ENCODE data around the gene CDC42EP1.
"Not testable (repeated sequence)": the region's sequence is repeated elsewhere in the genome, so short reads cannot be mapped to it uniquely, and the experiment has no call there.

The CDC42EP1 gene

DNA sequence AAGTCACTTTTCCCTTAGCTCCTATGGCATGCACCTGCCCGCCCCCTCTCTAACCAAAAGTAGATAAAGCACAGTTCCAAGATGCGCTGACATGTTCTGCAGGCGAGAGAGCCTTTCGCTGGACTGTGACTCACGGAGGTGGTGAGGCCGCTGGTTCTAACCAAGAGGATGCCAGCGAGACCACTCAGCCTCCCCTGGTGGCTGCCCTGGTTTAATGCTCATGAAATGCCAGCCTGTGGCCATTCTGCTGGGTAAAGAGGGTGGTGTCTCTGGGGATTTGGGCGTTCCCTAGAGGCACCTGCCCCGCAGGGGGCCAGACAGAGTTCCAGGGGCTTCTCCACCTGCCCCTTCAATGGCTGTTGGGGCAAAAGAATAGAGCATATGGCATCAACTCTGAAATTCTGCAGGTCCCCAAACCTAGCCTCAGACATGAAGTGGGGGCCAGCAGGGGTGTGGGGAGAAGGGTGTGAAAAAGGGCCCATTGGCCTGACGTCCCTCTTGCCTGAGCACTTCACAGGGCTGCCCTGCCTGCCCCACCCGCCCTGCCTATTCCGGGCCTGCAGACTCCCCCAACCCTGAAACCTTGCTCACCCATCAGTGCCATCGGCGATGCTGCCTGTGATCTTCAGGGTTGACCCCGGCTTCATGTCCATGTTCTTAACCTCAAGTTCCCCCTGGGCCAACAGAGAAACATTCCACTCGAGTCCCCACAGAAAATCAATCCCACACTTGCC is 11.1 kb downstream of the CDC42EP1 start:
- FAIRE-seq (no peak), DNase-seq (ENCODE audit: extremely low spot score, insufficient read length, low read depth) (no peak)

DNA sequence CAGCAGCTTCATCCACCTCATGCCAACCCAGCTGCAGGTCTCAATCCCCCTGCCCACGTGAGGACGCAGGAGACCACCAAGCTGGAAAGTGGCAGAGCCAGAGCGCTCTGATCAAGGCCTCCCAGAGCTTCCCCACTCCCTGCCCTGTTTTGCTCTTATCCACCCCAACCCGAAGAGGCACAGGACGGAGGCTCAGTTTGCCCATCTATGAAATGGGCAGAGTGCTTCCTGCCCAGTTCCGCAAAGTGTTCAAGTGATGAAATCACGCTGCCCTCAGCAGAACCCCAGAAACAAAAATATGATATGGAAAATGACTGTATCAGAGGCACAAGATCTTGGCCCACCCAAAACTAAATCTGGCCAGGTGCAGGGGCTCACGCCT is 11.7 kb downstream of the CDC42EP1 start:
- DNase-seq (ENCODE audit: extremely low spot score, insufficient read length, low read depth) (no peak), FAIRE-seq (no peak)

DNA sequence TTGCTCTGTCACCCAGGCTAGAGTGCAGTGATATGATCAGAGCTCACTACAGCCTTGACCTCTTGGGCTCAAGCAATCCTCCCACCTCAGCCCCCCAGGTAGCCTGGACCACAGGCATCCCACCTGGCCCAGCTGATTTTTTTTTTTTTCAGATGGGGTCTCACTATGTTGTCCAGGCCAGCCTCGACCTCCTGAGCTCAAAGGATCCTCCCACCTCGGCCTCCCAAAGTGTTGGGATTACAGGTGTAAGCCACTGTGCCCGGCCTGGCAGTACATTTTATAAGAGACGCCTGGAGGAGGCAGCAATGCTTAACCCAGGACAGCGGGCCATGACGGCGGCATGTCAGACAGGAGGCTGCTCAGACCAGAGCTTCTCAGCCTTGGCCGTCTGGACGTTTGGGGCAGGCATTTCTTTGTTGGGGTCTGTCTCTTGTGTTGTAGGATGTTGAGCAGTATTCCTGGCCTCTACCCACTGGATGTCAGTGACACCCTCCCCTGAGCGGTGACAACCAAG is 15.3 kb downstream of the CDC42EP1 start:
- DNase-seq (ENCODE audit: extremely low spot score, insufficient read length, low read depth): no peak
- FAIRE-seq: no peak

DNA sequence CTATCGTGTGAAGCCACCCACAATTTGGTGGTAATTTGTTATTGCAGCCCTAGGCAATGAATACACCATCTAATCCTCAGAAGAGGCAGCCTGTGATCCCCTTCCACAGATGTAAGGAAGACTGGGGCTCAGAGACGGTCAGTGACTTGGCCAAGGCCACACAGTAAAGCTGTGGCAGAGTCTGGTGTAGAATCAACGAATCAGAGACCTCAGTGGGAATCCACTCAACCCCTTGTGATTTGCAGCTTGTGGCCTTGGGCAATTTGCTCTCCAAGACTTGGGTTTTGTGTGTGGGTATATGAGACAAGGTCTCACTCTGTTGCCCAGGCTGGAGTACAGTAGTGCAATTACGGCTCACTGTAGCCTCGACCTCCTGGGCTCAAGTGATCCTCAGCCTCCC is 17.7 kb downstream of the CDC42EP1 start:
- no peak for FAIRE-seq
- DNase-seq (ENCODE audit: extremely low spot score, insufficient read length, low read depth): no peak

- FAIRE-seq (no peak), DNase-seq (ENCODE audit: extremely low spot score, insufficient read length, low read depth) (no peak)
Measured at GRCh38 chr22:37581504-37581903, 21.2 kb downstream of the CDC42EP1 start.

DNA sequence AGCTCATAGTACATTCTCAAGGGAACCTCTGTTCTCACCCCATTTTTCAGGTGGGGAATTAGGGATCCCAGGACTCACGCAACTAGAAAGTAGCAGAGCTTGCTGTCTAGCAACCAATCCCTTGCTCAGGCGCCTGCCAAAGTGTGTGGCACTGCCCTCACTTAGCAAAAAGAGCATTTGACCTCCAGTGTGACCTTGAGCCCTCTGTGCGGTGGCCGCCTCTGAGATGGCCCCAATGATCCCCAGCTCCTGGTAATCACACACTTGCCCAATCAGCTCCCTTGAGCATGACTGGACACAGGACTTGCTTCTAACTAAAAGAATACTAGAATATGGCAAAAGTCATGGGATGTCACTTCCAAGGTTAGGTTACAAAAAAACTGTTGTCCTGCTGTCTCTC is 22.2 kb downstream of the CDC42EP1 start:
- DNase-seq (ENCODE audit: extremely low spot score, insufficient read length, low read depth) (no peak), FAIRE-seq (no peak)

DNA sequence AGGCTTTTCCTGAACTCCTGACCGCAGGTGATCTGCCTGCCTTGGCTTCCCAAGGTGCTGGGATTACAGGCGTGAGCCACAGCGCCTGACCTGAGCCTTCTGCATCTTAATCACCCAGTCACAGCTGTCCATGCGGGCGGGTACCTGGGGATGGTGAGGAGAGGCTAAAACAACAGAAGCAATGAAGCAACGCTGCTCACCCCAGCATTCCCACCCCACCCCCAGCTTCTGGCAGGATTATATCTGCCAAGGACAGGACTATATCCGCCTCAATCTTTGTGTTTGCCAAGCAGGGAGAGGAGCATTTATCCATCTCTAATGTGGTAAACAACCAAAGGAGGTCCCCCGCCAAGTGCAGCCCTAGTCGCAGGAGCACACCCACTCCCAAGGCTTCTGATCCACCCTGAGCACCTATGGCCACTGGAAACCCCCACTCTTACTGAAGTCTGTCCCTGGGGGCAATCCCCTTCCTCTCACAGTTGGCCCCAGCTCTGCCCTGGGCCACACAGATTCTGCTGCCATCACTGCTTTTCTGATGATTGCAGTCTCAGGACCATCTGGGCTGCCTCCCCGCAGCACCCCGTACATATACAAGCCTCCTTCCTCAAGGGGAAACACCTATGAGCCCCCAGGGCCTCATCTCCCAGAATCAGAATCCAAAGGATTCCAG is 28.4 kb downstream of the CDC42EP1 start:
- FAIRE-seq (no peak), DNase-seq (ENCODE audit: extremely low spot score, insufficient read length, low read depth) (no peak)

DNA sequence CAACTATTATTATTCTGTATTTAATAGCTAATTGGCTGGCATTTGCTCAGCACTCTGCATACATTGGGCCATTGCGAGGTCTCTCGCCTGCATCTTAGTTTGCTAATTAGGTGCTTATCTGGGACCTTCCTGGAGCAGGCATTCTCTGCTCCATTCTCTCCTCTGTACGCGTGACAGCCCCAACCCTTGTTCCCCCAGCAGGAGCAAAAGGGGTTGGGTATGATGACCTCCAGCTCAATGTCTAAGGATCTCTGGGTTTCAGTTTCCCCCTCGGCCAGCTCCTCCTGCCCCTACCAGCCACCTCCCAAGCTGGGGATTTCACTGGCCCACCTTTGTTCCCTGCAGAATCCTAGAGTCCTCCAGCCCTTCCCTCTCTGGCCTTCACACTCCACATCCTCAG is 29.4 kb downstream of the CDC42EP1 start:
- no peak for FAIRE-seq

GRCh38 chr22:37591081-37591480 is 30.8 kb downstream of the CDC42EP1 start:
- DNase-seq (ENCODE audit: extremely low spot score, insufficient read length, low read depth); FAIRE-seq: not testable (repeated sequence)

More for the DNA sequence above, 29.4 kb downstream of the CDC42EP1 start:
- DNase-seq (ENCODE audit: extremely low spot score, insufficient read length, low read depth): no peak

GRCh38 chr22:37591823-37592404 is 31.6 kb downstream of the CDC42EP1 start:
- no peak for FAIRE-seq
- DNase-seq (ENCODE audit: extremely low spot score, insufficient read length, low read depth): no peak

GRCh38 chr22:37594237-37594636 is 34.0 kb downstream of the CDC42EP1 start:
- FAIRE-seq: no peak
- DNase-seq (ENCODE audit: extremely low spot score, insufficient read length, low read depth): no peak

- FAIRE-seq: no peak
Measured at GRCh38 chr22:37599153-37599552, 38.9 kb downstream of the CDC42EP1 start.

DNA sequence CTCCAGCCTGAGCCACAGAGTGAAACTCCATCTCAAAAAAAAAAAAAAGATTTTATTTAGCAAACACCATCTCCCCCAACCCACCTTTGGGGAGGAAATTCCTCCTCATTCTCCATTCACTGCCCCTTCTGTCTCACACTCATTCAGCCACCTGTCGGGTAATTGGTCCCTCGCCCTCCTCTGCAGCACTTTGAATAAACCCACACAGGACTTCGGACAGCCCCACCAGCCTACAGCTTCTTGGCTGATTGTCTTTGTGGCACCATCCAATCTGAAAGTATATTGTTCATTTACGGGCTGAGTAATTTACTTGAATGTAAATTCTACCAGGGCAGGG is 40.9 kb downstream of the CDC42EP1 start:
- FAIRE-seq (no peak), DNase-seq (ENCODE audit: extremely low spot score, insufficient read length, low read depth) (no peak)

More at GRCh38 chr22:37599153-37599552, 38.9 kb downstream of the CDC42EP1 start:
- DNase-seq (ENCODE audit: extremely low spot score, insufficient read length, low read depth): no peak

DNA sequence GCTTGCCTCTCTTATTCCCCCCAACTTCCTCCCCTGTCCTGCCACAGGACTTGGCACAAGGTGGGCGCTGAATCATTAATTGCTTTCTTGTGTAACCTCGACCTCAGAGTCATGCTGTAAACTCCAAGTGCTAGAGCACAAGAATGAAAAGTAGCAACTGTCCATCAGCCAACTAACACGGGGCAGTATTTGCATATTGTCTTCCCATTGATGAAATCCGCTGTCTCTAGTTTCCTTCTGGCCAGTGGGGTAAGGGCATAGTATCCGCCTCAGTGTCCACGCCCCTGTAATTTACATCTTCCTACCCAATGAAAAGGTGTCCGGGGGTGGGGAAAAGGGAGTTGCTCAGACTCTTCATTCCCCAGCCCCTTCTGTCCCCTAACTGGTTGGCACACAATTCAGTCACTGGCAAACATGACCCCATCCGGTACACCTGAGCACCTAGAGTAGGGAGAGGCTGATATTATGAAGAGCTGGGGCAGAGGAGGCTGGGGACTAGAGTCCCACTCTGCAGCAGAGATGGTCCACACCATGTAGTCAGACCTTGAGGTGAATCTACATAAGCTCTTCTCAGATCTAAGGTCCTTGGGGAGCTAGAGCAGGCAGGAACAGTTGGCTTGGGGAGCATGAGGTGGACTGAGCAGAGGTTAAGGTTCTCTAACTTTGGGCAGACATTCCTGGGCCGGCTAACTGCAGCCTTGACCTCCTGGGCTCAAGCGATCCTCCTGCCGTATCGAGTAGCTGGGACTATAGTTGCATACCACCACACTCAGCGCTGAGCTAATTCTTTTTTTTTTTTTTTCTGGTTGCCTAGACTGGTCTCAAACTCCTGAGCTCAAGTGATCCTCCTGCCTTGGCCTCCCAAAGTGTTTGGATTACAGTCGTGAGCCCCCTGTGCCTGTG is 41.5 kb downstream of the CDC42EP1 start:
- FAIRE-seq: no peak
- no peak for DNase-seq (ENCODE audit: extremely low spot score, insufficient read length, low read depth)

DNA sequence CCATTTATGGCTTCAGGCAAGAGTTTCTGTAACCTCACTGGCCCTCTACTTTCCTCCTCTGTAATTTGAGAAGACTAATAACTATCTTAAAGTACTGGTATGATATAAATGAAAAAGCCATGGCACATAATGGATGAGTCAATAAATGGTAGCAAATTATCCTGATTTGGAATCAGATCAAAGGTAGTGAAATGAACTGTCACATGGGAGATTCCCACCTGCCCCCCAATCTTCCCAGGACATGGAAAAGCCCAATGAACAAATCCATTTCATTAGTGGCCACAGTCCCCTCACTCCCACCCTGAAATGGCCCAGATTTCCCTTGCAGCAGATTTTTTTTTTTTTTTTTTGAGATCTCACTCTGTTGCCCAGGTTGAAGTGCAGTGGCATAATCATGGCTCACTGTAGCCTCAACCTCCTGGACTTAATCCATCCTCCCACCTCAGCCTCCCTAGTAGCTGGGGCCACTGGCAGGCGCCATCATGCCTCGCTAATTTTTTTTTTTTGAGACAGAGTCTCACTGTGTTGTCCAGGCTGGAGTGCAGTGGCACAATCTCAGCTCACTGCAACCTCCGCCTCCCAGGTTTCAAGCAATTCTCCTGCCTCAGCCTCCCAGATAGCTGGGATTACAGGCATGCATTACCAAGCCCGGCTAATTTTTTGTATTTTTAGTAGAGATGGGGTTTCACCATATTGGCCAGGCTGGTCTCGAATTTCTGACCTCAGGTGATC is 42.4 kb downstream of the CDC42EP1 start:
- DNase-seq (ENCODE audit: extremely low spot score, insufficient read length, low read depth); FAIRE-seq: not testable (repeated sequence)

DNA sequence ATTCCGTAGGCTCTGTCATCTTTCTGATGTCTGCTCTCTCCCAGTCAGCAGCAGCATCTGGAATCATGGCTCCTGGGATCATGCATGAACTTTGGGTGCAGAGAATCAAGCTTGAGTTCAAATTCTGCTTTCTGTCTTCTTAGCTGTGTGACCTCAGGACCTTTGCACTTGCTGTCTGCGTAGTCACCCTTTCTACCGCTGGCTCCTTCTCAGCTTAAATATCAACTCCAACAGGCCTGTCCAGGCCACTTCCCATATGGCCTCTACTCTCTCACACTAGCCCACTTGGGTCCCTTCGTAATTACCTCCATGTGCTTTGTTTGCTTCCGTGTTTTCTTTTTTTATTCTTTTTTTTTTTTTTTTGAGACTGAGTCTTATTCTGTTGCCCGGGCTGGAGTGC is 43.8 kb downstream of the CDC42EP1 start:
- FAIRE-seq (no peak), DNase-seq (ENCODE audit: extremely low spot score, insufficient read length, low read depth) (no peak)

- DNase-seq (ENCODE audit: extremely low spot score, insufficient read length, low read depth) (no peak), FAIRE-seq (no peak)
Measured at GRCh38 chr22:37604875-37605274, 44.6 kb downstream of the CDC42EP1 start.

DNA sequence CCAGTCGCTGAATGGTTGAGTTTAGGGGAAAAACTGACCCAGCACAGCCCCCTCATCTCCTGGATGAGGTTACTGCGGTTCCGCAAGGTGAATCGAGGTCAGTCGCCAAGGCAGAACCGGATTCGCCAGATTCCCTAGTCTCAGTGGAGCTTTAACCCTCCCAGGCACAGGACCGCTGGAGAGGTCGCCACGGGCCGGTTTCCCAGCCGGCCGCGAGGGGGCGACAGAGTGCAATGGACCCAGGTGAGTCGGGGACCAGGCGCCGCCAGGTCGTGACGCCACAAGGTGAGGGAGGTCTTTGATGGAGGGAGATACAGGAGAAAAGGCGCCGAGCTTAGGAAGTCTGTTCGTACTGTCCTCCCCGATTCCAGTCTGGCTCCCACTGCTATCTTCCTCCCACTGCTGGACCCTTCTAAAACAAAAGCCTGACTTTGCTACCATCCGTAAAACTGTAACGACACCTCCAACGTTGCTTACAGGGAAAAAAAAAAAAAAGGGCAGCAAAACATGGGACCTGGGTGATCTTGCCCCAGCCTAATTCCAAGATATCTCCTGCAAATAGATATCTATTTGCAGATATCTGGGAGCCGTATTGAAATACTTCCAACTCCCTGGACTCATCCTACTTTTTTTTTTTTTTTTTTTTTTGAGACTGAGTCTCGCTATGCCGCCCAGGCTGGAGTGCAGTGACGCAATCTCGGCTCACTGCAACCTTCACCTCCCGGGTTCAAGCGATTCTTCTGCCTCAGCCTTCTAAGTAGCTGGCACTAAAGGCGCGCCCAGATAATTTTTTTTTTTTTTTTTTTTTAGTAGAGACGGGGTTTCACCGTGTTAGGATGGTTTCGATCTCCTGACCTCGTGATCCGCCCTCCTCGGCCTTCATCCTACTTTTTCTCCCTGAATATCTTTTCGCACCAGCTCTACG is 47.0 kb downstream of the CDC42EP1 start:
- peak; percentile 91 for FAIRE-seq
- DNase-seq (ENCODE audit: extremely low spot score, insufficient read length, low read depth): no peak

Measured in GM18507 (cell line).